NB4 (cell line): ENCODE measurements around the gene EFCAB14.

ENCODE experiments used
- POLR2A ChIP-seq: IDR thresholded peaks from 2 replicates; pipeline ENCODE4 v1.6.1; 2011; ENCODE audit warnings: mild to moderate bottlenecking; ENCODE audit not compliant: insufficient read length; ENCODE audit errors: extremely low read depth
- TF ChIP-seq, protein P1 (sequence below): IDR thresholded peaks from one replicate; pipeline ENCODE4 v1.5.1; 2012; ENCODE audit warnings: low read depth, low read length

DNA sequence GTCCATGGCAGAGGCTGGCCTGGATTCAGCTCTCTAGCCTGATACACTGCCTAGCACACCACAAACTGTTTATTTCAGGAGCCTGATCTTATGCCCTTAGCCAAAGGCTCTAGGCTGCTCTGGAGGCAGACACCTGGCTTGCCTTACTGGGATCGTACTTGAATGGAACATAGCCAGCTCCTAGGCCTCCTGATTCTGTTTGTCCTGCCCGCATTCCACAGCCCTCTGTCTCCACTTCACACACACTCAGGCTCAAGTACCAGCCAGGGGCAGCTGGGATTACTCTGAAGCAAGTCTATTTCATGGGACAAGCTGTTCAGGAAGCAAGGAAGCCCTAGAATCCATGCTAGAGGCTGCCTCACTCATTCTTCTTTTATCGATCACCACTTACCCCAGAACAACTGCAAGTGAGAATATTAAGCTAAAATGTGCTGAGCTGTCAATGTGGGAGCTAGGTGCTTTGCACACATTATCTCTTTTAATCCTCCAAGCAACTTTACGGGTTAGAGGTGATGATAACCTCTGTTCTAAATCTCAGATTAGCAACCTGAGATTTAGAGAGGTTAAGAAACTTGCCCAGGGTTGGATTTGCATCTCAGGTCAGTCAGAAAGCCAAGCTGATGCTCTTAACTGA lies 48.9 kb upstream of the EFCAB14 start:
- TF ChIP-seq, protein P1, sequence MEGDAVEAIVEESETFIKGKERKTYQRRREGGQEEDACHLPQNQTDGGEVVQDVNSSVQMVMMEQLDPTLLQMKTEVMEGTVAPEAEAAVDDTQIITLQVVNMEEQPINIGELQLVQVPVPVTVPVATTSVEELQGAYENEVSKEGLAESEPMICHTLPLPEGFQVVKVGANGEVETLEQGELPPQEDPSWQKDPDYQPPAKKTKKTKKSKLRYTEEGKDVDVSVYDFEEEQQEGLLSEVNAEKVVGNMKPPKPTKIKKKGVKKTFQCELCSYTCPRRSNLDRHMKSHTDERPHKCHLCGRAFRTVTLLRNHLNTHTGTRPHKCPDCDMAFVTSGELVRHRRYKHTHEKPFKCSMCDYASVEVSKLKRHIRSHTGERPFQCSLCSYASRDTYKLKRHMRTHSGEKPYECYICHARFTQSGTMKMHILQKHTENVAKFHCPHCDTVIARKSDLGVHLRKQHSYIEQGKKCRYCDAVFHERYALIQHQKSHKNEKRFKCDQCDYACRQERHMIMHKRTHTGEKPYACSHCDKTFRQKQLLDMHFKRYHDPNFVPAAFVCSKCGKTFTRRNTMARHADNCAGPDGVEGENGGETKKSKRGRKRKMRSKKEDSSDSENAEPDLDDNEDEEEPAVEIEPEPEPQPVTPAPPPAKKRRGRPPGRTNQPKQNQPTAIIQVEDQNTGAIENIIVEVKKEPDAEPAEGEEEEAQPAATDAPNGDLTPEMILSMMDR = no peak
- no peak for TF ChIP-seq POLR2A
